VCaP (cell line): Measurements from ENCODE around the gene POU3F3.
A peak's percentile ranks its signal among the peaks of the same experiment; 100 is the strongest.

Experiments
- H3K27ac ChIP-seq: fragments of 450-650 bp; 2 replicates; pipeline ENCODE4 v1.5.1; 2017
- CTCF ChIP-seq: fragments of 450-650 bp; conservative IDR thresholded peaks from 2 replicates; pipeline ENCODE4 v1.5.1; 2017; ENCODE audit warnings: mild to moderate bottlenecking, moderate library complexity

POU3F3 gene

GRCh38 chr2:104853534-104854497 lies at the start of gene POU3F3:
Gene POU3F3 (plus strand): TSS chr2:104854115. CDS start chr2:104855511, 1,396 bp downstream.
- H3K27ac ChIP-seq: peak within 1 kb of the TSS; percentile 26
- no peak for TF ChIP-seq CTCF

GRCh38 chr2:104804148-104804890 lies 49.6 kb upstream of the POU3F3 start:
- peak; percentile 50 for TF ChIP-seq CTCF
- H3K27ac ChIP-seq: no peak overlapping the region

- no peak for TF ChIP-seq CTCF
- no peak overlapping the region for H3K27ac ChIP-seq
These were observed 41.6 kb upstream of the POU3F3 start for GRCh38 chr2:104812286-104812685.

- no peak for TF ChIP-seq CTCF
- H3K27ac ChIP-seq: no peak overlapping the region
These were observed 37.8 kb upstream of the POU3F3 start for GRCh38 chr2:104816143-104816542.

GRCh38 chr2:104818264-104818663 lies 35.7 kb upstream of the POU3F3 start:
- TF ChIP-seq CTCF: no peak

GRCh38 chr2:104820126-104820525 lies 33.8 kb upstream of the POU3F3 start:
- no peak for TF ChIP-seq CTCF
- H3K27ac ChIP-seq: no peak overlapping the region

More at GRCh38 chr2:104818264-104818663, 35.7 kb upstream of the POU3F3 start:
- H3K27ac ChIP-seq: no peak overlapping the region
